ENCODE data around the gene ERLEC1. TPM values are rescaled to one million over a fixed set of nuclear protein-coding genes. Genes with fewer than 3 reads are reported as not detected.

ERLEC1 gene
- total RNA-seq, 1 donor from 2014 or later: 34.9 TPM

DNA sequence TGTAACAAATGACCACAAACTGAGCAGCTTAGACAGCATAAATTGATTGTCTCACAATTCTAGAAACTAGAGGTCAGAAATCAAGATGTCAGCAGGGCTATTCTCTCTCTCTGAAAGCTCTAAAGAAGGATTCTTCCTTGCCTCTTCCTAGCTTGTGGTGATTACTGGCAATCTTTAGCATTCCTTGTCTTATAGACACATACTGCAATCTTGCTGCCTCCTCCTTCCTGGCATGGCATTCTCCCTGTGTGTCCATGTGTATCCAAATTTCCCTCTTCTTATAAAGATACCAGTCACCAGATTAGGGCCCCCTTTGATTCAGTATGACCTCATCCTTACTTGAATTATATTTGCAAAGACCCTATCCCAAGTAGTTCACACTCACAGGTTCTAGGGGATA is 2.4 kb upstream of the ERLEC1 start:
- TF ChIP-seq, protein P1, sequence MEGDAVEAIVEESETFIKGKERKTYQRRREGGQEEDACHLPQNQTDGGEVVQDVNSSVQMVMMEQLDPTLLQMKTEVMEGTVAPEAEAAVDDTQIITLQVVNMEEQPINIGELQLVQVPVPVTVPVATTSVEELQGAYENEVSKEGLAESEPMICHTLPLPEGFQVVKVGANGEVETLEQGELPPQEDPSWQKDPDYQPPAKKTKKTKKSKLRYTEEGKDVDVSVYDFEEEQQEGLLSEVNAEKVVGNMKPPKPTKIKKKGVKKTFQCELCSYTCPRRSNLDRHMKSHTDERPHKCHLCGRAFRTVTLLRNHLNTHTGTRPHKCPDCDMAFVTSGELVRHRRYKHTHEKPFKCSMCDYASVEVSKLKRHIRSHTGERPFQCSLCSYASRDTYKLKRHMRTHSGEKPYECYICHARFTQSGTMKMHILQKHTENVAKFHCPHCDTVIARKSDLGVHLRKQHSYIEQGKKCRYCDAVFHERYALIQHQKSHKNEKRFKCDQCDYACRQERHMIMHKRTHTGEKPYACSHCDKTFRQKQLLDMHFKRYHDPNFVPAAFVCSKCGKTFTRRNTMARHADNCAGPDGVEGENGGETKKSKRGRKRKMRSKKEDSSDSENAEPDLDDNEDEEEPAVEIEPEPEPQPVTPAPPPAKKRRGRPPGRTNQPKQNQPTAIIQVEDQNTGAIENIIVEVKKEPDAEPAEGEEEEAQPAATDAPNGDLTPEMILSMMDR (IDR thresholded peaks at IDR 0.05; ENCODE audit: unreplicated experiment): no peak
- Mint-ChIP-seq H3K36me3 (peaks cover 6% of the 10 kb centered on the region), H3K27ac (peak overlapping the region; percentile 68), H3K4me3 (peak overlapping the region; percentile 93), H3K27me3 (ENCODE audit: low read depth) (no peaks in the 10 kb centered on the region), H3K9me3 (no peaks in the 10 kb centered on the region), H3K4me1 (peaks cover 43% of the 10 kb centered on the region)
- DNase-seq (ENCODE audit: low spot score in 2 of 2, unreplicated experiment in 2 of 2): no peak

DNA sequence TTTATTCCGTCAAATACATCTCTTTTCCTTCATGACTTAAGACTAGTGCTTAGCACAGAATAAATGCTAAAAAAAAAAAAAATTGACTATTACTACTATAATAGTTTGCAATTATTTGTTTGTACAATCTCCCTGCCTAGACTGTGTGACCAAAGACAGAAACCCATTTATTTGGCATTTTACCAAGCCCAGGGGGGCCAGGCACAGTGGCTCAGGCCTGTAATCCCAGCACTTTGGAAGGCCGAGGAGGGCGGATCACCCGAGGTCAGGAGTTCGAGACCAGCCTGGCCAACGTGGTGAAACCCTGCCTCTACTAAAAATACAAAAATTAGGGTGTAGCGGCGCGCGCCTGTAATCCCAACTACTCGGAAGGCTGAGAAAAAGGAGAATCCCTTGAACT is 1.5 kb upstream of the ERLEC1 start:
- TF ChIP-seq, protein P1 (IDR thresholded peaks at IDR 0.05; ENCODE audit: unreplicated experiment): no peak
- Mint-ChIP-seq H3K36me3 (no peaks in the 10 kb centered on the region), H3K27me3 (ENCODE audit: low read depth) (no peaks in the 10 kb centered on the region), H3K27ac (peak overlapping the region; percentile 97), H3K4me1 (peaks cover 43% of the 10 kb centered on the region), H3K4me3 (peak overlapping the region; percentile 93), H3K9me3 (no peaks in the 10 kb centered on the region)
- no peak for DNase-seq (ENCODE audit: low spot score in 2 of 2, unreplicated experiment in 2 of 2)

DNA sequence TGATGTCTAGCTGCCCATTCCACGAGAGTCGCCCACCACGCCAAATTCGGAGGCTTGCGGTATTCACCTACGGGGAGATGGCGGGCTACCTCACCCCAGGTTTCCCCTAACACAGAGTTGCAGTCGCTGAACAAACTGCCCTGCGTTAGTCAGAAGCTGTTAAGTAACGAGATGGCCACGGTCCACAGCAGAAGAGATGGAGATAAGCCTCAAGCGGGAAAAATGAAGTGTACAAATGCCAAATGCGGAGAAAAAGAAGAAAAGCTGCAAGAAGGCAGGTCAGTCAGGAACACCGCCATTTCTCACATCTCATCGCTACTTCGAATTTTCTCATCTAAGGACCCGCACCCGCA is 516 bp upstream of the ERLEC1 start:
- DNase-seq (ENCODE audit: low spot score in 2 of 2, unreplicated experiment in 2 of 2): peak in 1 of 2 experiments; percentile 47
- TF ChIP-seq, protein P1 (IDR thresholded peaks at IDR 0.05; ENCODE audit: unreplicated experiment): no peak
- Mint-ChIP-seq H3K4me1 (peaks cover 43% of the 10 kb centered on the region), H3K4me3 (peak overlapping the region; percentile 93), H3K27ac (peak overlapping the region; percentile 97), H3K36me3 (no peaks in the 10 kb centered on the region), H3K27me3 (ENCODE audit: low read depth) (no peaks in the 10 kb centered on the region), H3K9me3 (no peaks in the 10 kb centered on the region)

DNA sequence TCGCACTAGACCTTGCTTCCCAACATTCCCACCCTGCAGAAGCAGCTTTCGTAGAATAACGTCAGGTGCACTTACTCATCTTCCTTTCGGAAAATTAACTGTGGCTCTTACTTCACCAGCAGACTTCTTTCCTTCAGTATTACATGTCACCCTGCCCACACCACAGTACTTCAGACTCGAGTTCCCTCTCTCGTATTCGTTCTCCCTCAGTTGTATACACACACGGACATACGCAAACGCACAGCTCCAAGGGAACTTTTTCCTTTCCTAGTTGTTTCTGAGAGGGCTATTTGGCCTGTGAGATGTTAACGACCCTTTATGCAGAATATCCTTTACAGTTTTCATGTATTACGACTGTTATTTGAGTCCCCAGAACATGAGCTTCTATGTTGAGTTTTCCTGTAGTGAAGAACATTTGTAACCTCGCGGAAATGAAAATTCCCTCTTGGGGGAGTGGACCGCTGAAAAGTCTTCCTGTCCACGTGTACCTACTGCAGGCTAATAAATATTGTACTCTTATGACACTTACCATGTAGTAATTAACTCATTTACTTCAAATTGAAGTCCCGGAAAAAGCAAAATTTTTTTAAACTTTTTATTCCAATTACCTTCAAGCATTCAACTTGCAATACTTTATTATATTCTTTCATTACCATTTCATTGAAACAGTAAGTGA is 908 bp downstream of the ERLEC1 start:
- no peaks in the 10 kb centered on the region for H3K36me3 Mint-ChIP-seq
- TF ChIP-seq, protein P1 (IDR thresholded peaks at IDR 0.05; ENCODE audit: unreplicated experiment): no peak
- peaks cover 39% of the 10 kb centered on the region for H3K4me1 Mint-ChIP-seq
- H3K9me3 Mint-ChIP-seq: no peaks in the 10 kb centered on the region
- no peak for DNase-seq (ENCODE audit: low spot score in 2 of 2, unreplicated experiment in 2 of 2)
- peak overlapping the region; percentile 93 for H3K27ac Mint-ChIP-seq
- H3K4me3 Mint-ChIP-seq: peak overlapping the region; percentile 93
- H3K27me3 Mint-ChIP-seq (ENCODE audit: low read depth): no peaks in the 10 kb centered on the region

DNA sequence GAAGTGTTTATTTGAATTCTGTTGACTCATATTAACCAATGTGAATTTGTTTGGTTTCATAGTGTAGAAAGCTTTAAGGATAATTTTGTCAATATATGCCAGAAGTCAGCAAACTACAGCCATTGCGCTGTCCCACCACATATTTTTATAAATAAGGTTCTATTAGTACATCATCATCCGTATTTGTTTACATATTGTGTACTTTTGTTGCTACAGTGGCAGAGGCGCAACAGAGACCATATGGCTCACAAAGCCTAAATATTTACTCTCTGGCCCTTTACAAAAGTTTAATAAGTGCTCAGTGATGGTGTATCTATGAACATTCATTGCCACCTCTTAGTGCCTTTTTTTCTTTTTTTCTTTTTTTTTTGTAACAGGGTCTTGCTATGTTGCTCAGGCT is 6.4 kb downstream of the ERLEC1 start:
- TF ChIP-seq, protein P1 (IDR thresholded peaks at IDR 0.05; ENCODE audit: unreplicated experiment): no peak
- H3K27me3 Mint-ChIP-seq (ENCODE audit: low read depth): no peaks in the 10 kb centered on the region
- DNase-seq (ENCODE audit: low spot score in 2 of 2, unreplicated experiment in 2 of 2): no peak
- no peak overlapping the region for H3K4me3 Mint-ChIP-seq
- peaks cover 5% of the 10 kb centered on the region for H3K4me1 Mint-ChIP-seq
- peaks cover 7% of the 10 kb centered on the region for H3K36me3 Mint-ChIP-seq
- H3K9me3 Mint-ChIP-seq: no peaks in the 10 kb centered on the region
- no peak overlapping the region for H3K27ac Mint-ChIP-seq
